H1 (cell line): ENCODE results near the gene SIK3. TPM values are rescaled to one million over a fixed set of nuclear protein-coding genes. Genes with fewer than 3 reads are reported as not detected.

ENCODE experiments used
- NANOG ChIP-seq: IDR thresholded peaks from 2 replicates; pipeline ENCODE4 v1.6.1; 2011; ENCODE audit warnings: low read length, low read depth, mild to moderate bottlenecking, inconsistent platforms; ENCODE audit not compliant: insufficient read depth, poor library complexity, severe bottlenecking
- RFX5 ChIP-seq: IDR thresholded peaks from 2 replicates; pipeline ENCODE4 v1.6.1; 2011; ENCODE audit warnings: low read depth, low read length, improper control_type of control experiment, borderline replicate concordance
- ZNF274 ChIP-seq: IDR thresholded peaks from 2 replicates; pipeline ENCODE4 v1.7.0; 2012; ENCODE audit warnings: low read length, borderline replicate concordance; ENCODE audit errors: extremely low read depth
- polyA plus RNA-seq, 7 experiments: library from polyadenylated mRNA; depleted of rRNA in 3 of 7; stranded (reverse) in 5 of 7; unstranded in 2 of 7; fragments of >200 nt in 5 of 7; fragments of 200-250 nt in 2 of 7; gene quantifications; 1 replicate in 5 of 7; 2 replicates in 1 of 7; 4 replicates in 1 of 7; pipeline versions ENCODE4 v1.2.1 to v1.2.3, GENCODE V29; 2011 to 2013; ENCODE audit warnings: missing spikeins in 2 of 7, mixed read lengths in 2 of 7
- total RNA-seq: library from RNA; stranded (reverse); fragmentation: NEBNext Ultra II Directional; extraction: Animal tissue kit (Norgen Biotek cat#: 25700); gene quantifications from 2 replicates; pipeline ENCODE4 v1.2.1, GENCODE V29; 2021

The SIK3 gene
- total and polyA plus RNA-seq, 2 of the 8 experiments (the other 6 are each of a cell fraction or from before 2014, with no cell fraction given) = 19.9 to 32.1 TPM

DNA sequence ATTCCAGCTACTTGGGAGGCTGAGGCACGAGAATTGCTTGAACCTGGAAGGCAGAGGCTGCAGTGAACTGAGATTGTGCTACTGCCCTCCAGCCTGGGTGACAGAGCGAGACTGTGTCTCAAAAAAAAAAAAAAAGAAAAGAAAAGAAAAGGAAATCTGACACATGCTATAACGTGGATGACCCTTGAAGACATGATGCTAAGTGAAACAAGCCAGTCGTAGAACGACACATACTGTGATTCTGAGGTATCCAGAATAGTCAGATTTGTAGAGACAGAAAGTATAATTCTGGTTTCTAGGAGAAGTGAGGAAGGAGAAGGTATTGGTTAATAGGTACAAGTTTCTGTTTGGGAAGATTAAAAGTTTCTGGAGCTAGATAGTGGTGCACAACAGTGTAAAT lies 299.9 kb downstream of the SIK3 start (continued):
- TF ChIP-seq RFX5 = no peak
- no peak for TF ChIP-seq NANOG
- TF ChIP-seq ZNF274 = no peak
- TF ChIP-seq, all 59 proteins: peak for 0
